Measurements from ENCODE around the gene EPHA7.

EPHA7 gene

GRCh38 chr6:93210908-93211307 is 208.5 kb downstream of the EPHA7 start:
- H3K4me3 ChIP-seq (ENCODE audit: low read depth, low read length): no peak overlapping the region
- in situ Hi-C loops (cut with HindIII; ENCODE audit: low sequenced_read_pairs): no loop called here
- no peak for TF ChIP-seq CTCF (IDR thresholded peaks at IDR 0.05; ENCODE audit: low read depth, low read length)
- DNase-seq (ENCODE audit: low read depth, low spot score): no peak

GRCh38 chr6:93209358-93209757 is 210.0 kb downstream of the EPHA7 start:
- no peak overlapping the region for H3K4me3 ChIP-seq (ENCODE audit: low read depth, low read length)
- in situ Hi-C loops (cut with HindIII; ENCODE audit: low sequenced_read_pairs): no loop called here
- DNase-seq (ENCODE audit: low read depth, low spot score): no peak
- no peak for TF ChIP-seq CTCF (IDR thresholded peaks at IDR 0.05; ENCODE audit: low read depth, low read length)

- no peak for DNase-seq (ENCODE audit: low read depth, low spot score)
- no peak for TF ChIP-seq CTCF (IDR thresholded peaks at IDR 0.05; ENCODE audit: low read depth, low read length)
- in situ Hi-C loops (cut with HindIII; ENCODE audit: low sequenced_read_pairs): no loop called here
These were observed 222.9 kb downstream of the EPHA7 start for GRCh38 chr6:93196406-93196970.

GRCh38 chr6:93194480-93194879 is 224.9 kb downstream of the EPHA7 start:
- in situ Hi-C loops (cut with HindIII; ENCODE audit: low sequenced_read_pairs): no loop called here
- DNase-seq (ENCODE audit: low read depth, low spot score): no peak
- no peak overlapping the region for H3K4me3 ChIP-seq (ENCODE audit: low read depth, low read length)
- no peak for TF ChIP-seq CTCF (IDR thresholded peaks at IDR 0.05; ENCODE audit: low read depth, low read length)

More at GRCh38 chr6:93196406-93196970, 222.9 kb downstream of the EPHA7 start:
- no peak overlapping the region for H3K4me3 ChIP-seq (ENCODE audit: low read depth, low read length)

- no peak for DNase-seq (ENCODE audit: low read depth, low spot score)
- in situ Hi-C loops (cut with HindIII; ENCODE audit: low sequenced_read_pairs): no loop called here
- no peak overlapping the region for H3K4me3 ChIP-seq (ENCODE audit: low read depth, low read length)
- no peak for TF ChIP-seq CTCF (IDR thresholded peaks at IDR 0.05; ENCODE audit: low read depth, low read length)
These were observed 225.5 kb downstream of the EPHA7 start for GRCh38 chr6:93193868-93194267.

Measured in astrocyte of the spinal cord (primary cell).